ENCODE data around the gene PSD4. TPM values are rescaled to one million over a fixed set of nuclear protein-coding genes. Genes with fewer than 3 reads are reported as not detected.
"Not testable (repeated sequence)": the region's sequence is repeated elsewhere in the genome, so short reads cannot be mapped to it uniquely, and the experiment has no call there.

PSD4 gene
- total RNA-seq, 3 donors from 2014 or later: 40.8 to 91.3 (median 64.4) TPM

DNA sequence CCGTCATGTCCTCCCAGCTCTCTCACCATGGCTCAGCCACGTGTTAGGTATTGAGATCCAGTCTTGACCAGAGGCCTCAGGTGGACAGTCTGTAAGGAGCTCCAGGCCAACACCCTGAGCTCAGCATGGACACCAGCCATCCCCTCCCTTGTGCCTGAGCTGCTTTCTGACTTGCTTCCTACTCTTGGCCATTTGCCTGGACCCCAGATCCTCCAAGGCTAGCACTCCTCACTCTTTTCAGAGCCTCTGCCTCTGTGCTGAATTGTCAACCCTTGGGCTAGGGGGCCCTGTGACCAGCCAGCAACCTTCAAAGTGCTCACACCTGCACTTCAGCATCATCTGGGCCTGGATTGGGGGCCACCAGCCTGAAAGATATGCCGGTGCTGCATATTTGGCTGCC, 58.4 kb downstream of the PSD4 start:
- no peaks in the 10 kb centered on the region for H3K4me1 ChIP-seq (ENCODE audit: low read depth)
- no peaks in the 10 kb centered on the region for H3K9me3 ChIP-seq
- intact Hi-C loops (cut with DNase I, micrococcal nuclease): no loop called here
- TF ChIP-seq, protein P1, sequence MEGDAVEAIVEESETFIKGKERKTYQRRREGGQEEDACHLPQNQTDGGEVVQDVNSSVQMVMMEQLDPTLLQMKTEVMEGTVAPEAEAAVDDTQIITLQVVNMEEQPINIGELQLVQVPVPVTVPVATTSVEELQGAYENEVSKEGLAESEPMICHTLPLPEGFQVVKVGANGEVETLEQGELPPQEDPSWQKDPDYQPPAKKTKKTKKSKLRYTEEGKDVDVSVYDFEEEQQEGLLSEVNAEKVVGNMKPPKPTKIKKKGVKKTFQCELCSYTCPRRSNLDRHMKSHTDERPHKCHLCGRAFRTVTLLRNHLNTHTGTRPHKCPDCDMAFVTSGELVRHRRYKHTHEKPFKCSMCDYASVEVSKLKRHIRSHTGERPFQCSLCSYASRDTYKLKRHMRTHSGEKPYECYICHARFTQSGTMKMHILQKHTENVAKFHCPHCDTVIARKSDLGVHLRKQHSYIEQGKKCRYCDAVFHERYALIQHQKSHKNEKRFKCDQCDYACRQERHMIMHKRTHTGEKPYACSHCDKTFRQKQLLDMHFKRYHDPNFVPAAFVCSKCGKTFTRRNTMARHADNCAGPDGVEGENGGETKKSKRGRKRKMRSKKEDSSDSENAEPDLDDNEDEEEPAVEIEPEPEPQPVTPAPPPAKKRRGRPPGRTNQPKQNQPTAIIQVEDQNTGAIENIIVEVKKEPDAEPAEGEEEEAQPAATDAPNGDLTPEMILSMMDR (IDR thresholded peaks at IDR 0.05): no peak
- H3K36me3 ChIP-seq (ENCODE audit: low read depth): no peaks in the 10 kb centered on the region
- ATAC-seq (no peak), DNase-seq (no peak)
- no peak overlapping the region for H3K4me3 ChIP-seq

GRCh38 chr2:113232740-113233139, 59.0 kb downstream of the PSD4 start:
- ATAC-seq (no peak), DNase-seq (no peak)
- Histone ChIP-seq H3K4me1 (ENCODE audit: low read depth) (no peaks in the 10 kb centered on the region), H3K4me3 (no peak overlapping the region), H3K9me3 (no peaks in the 10 kb centered on the region), H3K36me3 (ENCODE audit: low read depth) (no peaks in the 10 kb centered on the region)
- TF ChIP-seq, protein P1 (IDR thresholded peaks at IDR 0.05): no peak
- intact Hi-C loops (cut with DNase I, micrococcal nuclease): no loop called here

GRCh38 chr2:113233593-113234550, 60.1 kb downstream of the PSD4 start:
- H3K4me3 ChIP-seq: no peak overlapping the region
- DNase-seq (no peak), ATAC-seq (no peak)
- intact Hi-C loops (cut with DNase I, micrococcal nuclease): no loop called here
- H3K4me1 ChIP-seq (ENCODE audit: low read depth): no peaks in the 10 kb centered on the region
- TF ChIP-seq, protein P1 (IDR thresholded peaks at IDR 0.05): no peak
- H3K36me3 ChIP-seq (ENCODE audit: low read depth): no peaks in the 10 kb centered on the region
- H3K9me3 ChIP-seq: no peaks in the 10 kb centered on the region

DNA sequence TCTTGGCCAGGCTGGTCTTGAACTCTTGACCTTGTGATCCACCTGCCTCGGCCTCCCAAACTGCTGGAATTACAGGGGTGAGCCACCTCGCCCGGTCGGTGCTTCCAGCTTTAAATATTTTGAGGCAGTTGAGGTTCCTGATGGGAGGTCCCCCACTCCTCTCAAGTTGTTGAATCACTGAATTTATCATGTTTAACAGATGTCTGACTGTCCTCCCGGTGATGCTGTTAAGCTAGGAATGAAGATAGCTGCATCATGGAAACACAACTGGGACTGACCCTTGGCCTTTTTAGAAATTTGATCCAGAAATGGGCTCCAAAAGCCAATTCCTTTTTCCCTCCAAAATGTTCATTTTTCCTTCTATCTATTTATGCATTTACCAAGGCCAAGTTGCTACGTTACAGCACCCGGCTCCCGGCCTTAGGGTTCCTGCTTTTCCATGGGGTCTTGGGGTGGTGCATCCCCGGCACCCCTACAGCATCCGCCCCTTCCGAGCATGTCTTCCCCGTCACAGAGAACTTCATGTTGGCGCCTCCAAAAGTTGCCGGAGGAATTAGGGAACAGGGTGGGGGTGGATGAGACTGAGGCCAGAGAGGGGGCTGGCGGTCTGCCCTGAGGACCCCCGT, 61.1 kb downstream of the PSD4 start:
- ATAC-seq: no peak
- no peaks in the 10 kb centered on the region for H3K4me1 ChIP-seq (ENCODE audit: low read depth)
- intact Hi-C loops (cut with DNase I, micrococcal nuclease): no loop called here
- TF ChIP-seq, protein P1 (IDR thresholded peaks at IDR 0.05): no peak
- DNase-seq: no peak
- no peaks in the 10 kb centered on the region for H3K9me3 ChIP-seq
- no peak overlapping the region for H3K4me3 ChIP-seq
- no peaks in the 10 kb centered on the region for H3K36me3 ChIP-seq (ENCODE audit: low read depth)

- H3K4me3 ChIP-seq; H3K9me3 ChIP-seq; intact Hi-C loops (cut with DNase I, micrococcal nuclease); H3K36me3 ChIP-seq (ENCODE audit: low read depth); H3K4me1 ChIP-seq (ENCODE audit: low read depth): not testable (repeated sequence)
- ATAC-seq: peak; percentile 86
- DNase-seq: peak in 2 of 3 donors; percentile 59 to 77
These were observed 61.8 kb downstream of the PSD4 start for GRCh38 chr2:113235347-113236226.
